Fibroblast of lung (primary cell): ENCODE results near the gene MRPS5. TPM values are rescaled to one million over a fixed set of nuclear protein-coding genes. Genes with fewer than 3 reads are reported as not detected.
"Not testable (repeated sequence)": the region's sequence is repeated elsewhere in the genome, so short reads cannot be mapped to it uniquely, and the experiment has no call there.

Experiments used
- DNase-seq, 2 donors: peaks; one replicate each; pipeline versions ENCODE4 v3.0.0 to v3.0.0-alpha.2; 2010; ENCODE audit warnings: low read depth in 2 of 2
- H2AFZ ChIP-seq: 2 replicates; pipeline ENCODE4 v1.5.1; 2012; ENCODE audit warnings: low read length, control low read depth, inconsistent platforms
- H3K27ac ChIP-seq: 2 replicates; pipeline ENCODE4 v1.5.1; 2011; ENCODE audit warnings: low read length, control low read depth; ENCODE audit not compliant: insufficient read depth
- H3K27me3 ChIP-seq: 2 replicates; pipeline ENCODE4 v1.5.1; 2011; ENCODE audit warnings: mild to moderate bottlenecking, low read length; ENCODE audit not compliant: control insufficient read depth, insufficient read depth
- H3K36me3 ChIP-seq: 2 replicates; pipeline ENCODE4 v1.5.1; 2011; ENCODE audit warnings: low read length; ENCODE audit not compliant: control insufficient read depth, insufficient read depth
- H3K4me1 ChIP-seq: 2 replicates; pipeline ENCODE4 v1.5.1; 2011; ENCODE audit warnings: low read length; ENCODE audit not compliant: control insufficient read depth, insufficient read depth; ENCODE audit errors: extremely low read depth
- H3K4me2 ChIP-seq: 2 replicates; pipeline ENCODE4 v1.5.1; 2011; ENCODE audit warnings: low read length, control low read depth; ENCODE audit not compliant: insufficient read depth; ENCODE audit errors: extremely low read depth
- H3K4me3 ChIP-seq, 4 experiments: fragments of 200-600 bp in 1 of 4; sonication (generic) in 1 of 4; replicated peaks in 1 of 4; 2 replicates each; pipeline ENCODE4 v1.5.1; 2011 to 2016; ENCODE audit warnings: low read length in 4 of 4, low read depth in 3 of 4, mild to moderate bottlenecking in 3 of 4, control low read depth in 2 of 4, inconsistent platforms in 1 of 4, mixed read lengths in 1 of 4; ENCODE audit not compliant: insufficient read depth in 1 of 4; ENCODE audit errors: control extremely low read depth in 1 of 4
- H3K79me2 ChIP-seq: 2 replicates; pipeline ENCODE4 v1.5.1; 2012; ENCODE audit warnings: mild to moderate bottlenecking, low read length, inconsistent platforms; ENCODE audit not compliant: control insufficient read depth, insufficient read depth
- H3K9ac ChIP-seq: 2 replicates; pipeline ENCODE4 v1.5.1; 2011; ENCODE audit warnings: mild to moderate bottlenecking, low read length, control low read depth; ENCODE audit not compliant: insufficient read depth
- H3K9me3 ChIP-seq: 2 replicates; pipeline ENCODE4 v1.5.1; 2012; ENCODE audit warnings: low read depth, low read length; ENCODE audit not compliant: control insufficient read depth, insufficient read depth
- H4K20me1 ChIP-seq: 2 replicates; pipeline ENCODE4 v1.5.1; 2011; ENCODE audit warnings: low read length; ENCODE audit not compliant: control insufficient read depth, insufficient read depth; ENCODE audit errors: extremely low read depth
- CTCF ChIP-seq, 2 donors: IDR thresholded peaks in 1 of 2; conservative IDR thresholded peaks in 1 of 2; 1 replicate in 1 of 2; 2 replicates in 1 of 2; pipeline ENCODE4 v1.5.1; 2011 to 2012; ENCODE audit warnings: low read length in 2 of 2, control low read depth in 1 of 2, inconsistent platforms in 1 of 2, low read depth in 1 of 2, mild to moderate bottlenecking in 1 of 2
- EZH2 ChIP-seq: IDR thresholded peaks from 2 replicates; pipeline ENCODE4 v1.5.1; 2012; ENCODE audit warnings: low read length, control low read depth, mild to moderate bottlenecking; ENCODE audit errors: missing control alignments
- polyA plus RNA-seq, 2 donors: library from polyadenylated mRNA; depleted of rRNA in 1 of 2; stranded (reverse) in 1 of 2; unstranded in 1 of 2; fragments of >200 nt; gene quantifications; 2 replicates each; pipeline ENCODE4 v1.2.1, GENCODE V29; 2011 to 2012; ENCODE audit warnings: missing spikeins in 1 of 2
- total RNA-seq: library from RNA; depleted of rRNA; stranded (reverse); fragments of >200 nt; gene quantifications from 2 replicates; pipeline ENCODE4 v1.2.1, GENCODE V29; 2014

The MRPS5 gene
- total and polyA plus RNA-seq, 2 donors (not counting 1 experiment from before 2014, with no cell fraction given) = 46.2 to 61.1 TPM

GRCh38 chr2:95039363-95039762 lies 82.2 kb downstream of the MRPS5 start:
- no peak overlapping the region for H3K9ac ChIP-seq
- H3K27me3 ChIP-seq = peaks cover 3% of the 10 kb centered on the region
- H3K9me3 ChIP-seq = no peaks in the 10 kb centered on the region
- H3K4me2 ChIP-seq = no peak overlapping the region
- no peak overlapping the region for H3K4me3 ChIP-seq
- no peaks in the 10 kb centered on the region for H4K20me1 ChIP-seq
- TF ChIP-seq EZH2 (no peak), CTCF (conservative IDR thresholded peaks at IDR 0.05 in 1 of 2, IDR thresholded peaks at IDR 0.05 in 1 of 2; ENCODE audit: low read depth in 1 of 2, low read length in 2 of 2) (no peak)
- H3K36me3 ChIP-seq = no peaks in the 10 kb centered on the region
- no peaks in the 10 kb centered on the region for H3K79me2 ChIP-seq
- no peak for DNase-seq
- no peak overlapping the region for H2AFZ ChIP-seq
- H3K4me1 ChIP-seq = peaks cover 8% of the 10 kb centered on the region
- no peak overlapping the region for H3K27ac ChIP-seq

GRCh38 chr2:95038635-95039298 lies 82.8 kb downstream of the MRPS5 start:
- no peaks in the 10 kb centered on the region for H3K9me3 ChIP-seq
- H2AFZ ChIP-seq = no peak overlapping the region
- no peaks in the 10 kb centered on the region for H4K20me1 ChIP-seq
- H3K36me3 ChIP-seq = no peaks in the 10 kb centered on the region
- H3K27ac ChIP-seq = no peak overlapping the region
- H3K4me1 ChIP-seq = peaks cover 8% of the 10 kb centered on the region
- peaks cover 3% of the 10 kb centered on the region for H3K27me3 ChIP-seq
- no peak for DNase-seq
- H3K9ac ChIP-seq = no peak overlapping the region
- TF ChIP-seq EZH2 (no peak), CTCF (conservative IDR thresholded peaks at IDR 0.05 in 1 of 2, IDR thresholded peaks at IDR 0.05 in 1 of 2; ENCODE audit: low read depth in 1 of 2, low read length in 2 of 2) (no peak)
- H3K4me2 ChIP-seq = no peak overlapping the region
- H3K4me3 ChIP-seq = no peak overlapping the region
- no peaks in the 10 kb centered on the region for H3K79me2 ChIP-seq

GRCh38 chr2:95037841-95038585 lies 83.6 kb downstream of the MRPS5 start:
- H3K36me3 ChIP-seq, H4K20me1 ChIP-seq, H3K4me3 ChIP-seq, H3K79me2 ChIP-seq, H3K4me1 ChIP-seq, H3K4me2 ChIP-seq, H3K27ac ChIP-seq, H2AFZ ChIP-seq, H3K9ac ChIP-seq, H3K27me3 ChIP-seq, H3K9me3 ChIP-seq, DNase-seq: not testable (repeated sequence)
